ENCODE results near the gene UBALD2.
"Not testable (repeated sequence)": the region's sequence is repeated elsewhere in the genome, so short reads cannot be mapped to it uniquely, and the experiment has no call there.

UBALD2 gene

DNA sequence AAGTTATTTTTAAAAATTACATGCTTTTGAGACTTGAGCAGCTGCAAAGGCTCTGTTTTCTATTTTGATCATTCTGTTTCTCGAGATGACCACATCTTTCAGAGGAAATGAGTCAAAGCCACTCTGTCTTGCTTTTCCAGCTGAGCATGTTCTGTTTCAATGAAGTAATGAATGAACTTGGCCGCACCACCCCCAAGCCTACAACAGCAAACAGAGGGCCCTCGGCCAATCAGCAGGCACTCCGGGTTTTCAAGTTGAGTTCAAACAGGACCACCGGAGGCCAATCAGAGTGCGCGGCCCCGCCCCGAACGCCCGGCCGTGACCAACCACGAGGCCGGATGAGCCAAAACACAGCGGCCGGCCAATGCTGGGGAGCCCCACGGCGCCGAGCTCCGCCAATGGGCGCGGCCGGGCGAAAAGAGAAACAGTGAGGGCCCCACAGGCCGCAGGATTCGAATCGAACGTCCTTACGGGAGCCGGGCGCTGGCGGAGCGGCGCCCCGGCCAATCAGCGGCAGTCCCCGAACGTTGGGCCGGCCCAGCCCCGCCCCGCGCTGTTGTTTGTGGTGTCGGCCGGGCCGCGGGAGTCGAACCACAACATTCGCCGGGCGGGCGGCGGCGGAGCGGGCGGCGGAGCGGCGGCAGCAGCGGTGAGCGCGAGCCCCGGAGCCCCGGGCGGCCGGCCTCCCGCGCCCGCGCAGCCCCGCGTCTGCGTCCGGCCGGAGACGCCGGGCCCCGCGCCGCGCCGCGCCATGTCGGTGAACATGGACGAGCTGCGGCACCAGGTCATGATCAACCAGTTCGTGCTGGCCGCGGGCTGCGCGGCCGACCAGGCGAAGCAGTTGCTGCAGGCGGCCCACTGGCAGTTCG lies at the start of gene UBALD2:
Gene UBALD2 (plus strand): TSS at position 594 of the 869 bp plus-strand sequence. CDS start 158 bp downstream, at position 752.
- TF ChIP-seq, protein P1, sequence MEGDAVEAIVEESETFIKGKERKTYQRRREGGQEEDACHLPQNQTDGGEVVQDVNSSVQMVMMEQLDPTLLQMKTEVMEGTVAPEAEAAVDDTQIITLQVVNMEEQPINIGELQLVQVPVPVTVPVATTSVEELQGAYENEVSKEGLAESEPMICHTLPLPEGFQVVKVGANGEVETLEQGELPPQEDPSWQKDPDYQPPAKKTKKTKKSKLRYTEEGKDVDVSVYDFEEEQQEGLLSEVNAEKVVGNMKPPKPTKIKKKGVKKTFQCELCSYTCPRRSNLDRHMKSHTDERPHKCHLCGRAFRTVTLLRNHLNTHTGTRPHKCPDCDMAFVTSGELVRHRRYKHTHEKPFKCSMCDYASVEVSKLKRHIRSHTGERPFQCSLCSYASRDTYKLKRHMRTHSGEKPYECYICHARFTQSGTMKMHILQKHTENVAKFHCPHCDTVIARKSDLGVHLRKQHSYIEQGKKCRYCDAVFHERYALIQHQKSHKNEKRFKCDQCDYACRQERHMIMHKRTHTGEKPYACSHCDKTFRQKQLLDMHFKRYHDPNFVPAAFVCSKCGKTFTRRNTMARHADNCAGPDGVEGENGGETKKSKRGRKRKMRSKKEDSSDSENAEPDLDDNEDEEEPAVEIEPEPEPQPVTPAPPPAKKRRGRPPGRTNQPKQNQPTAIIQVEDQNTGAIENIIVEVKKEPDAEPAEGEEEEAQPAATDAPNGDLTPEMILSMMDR (IDR thresholded peaks at IDR 0.05; ENCODE audit: extremely low read depth, insufficient read depth, missing control alignments), result no peak
- DNase-seq (ENCODE audit: low spot score), result peak; percentile 98
- in situ Hi-C loops (cut with MboI; ENCODE audit: low pct_unique_long_range_greater_than_20kb, low sequenced_read_pairs, unreplicated experiment), result loop anchor here (5.0 kb wide), 1 partner anchor 78 kb away; no protein-coding TSS in a partner anchor

DNA sequence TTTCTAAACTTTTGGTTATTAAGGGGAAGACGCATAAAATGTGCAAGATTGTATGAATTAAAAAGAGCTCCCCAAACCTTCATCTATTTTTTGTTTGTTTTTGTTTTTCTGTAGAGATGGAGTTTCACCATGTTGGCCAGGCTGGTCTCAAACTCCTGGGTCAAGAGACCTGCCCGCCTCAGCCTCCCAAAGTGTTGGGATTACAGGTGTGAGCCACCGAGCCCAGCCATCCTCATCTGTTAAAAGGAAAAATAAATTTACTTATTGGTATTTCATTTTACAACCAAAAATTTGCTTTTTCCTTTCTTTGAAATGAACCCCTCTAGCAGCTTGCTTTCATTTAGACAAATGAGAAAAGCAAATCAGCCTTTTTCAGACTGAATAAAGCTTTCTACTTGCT lies 48.1 kb upstream of the UBALD2 start:
- no peak for DNase-seq (ENCODE audit: low spot score)
- TF ChIP-seq, protein P1 (IDR thresholded peaks at IDR 0.05; ENCODE audit: extremely low read depth, insufficient read depth, missing control alignments), result no peak
- in situ Hi-C loops (cut with MboI; ENCODE audit: low pct_unique_long_range_greater_than_20kb, low sequenced_read_pairs, unreplicated experiment), result no loop called here

DNA sequence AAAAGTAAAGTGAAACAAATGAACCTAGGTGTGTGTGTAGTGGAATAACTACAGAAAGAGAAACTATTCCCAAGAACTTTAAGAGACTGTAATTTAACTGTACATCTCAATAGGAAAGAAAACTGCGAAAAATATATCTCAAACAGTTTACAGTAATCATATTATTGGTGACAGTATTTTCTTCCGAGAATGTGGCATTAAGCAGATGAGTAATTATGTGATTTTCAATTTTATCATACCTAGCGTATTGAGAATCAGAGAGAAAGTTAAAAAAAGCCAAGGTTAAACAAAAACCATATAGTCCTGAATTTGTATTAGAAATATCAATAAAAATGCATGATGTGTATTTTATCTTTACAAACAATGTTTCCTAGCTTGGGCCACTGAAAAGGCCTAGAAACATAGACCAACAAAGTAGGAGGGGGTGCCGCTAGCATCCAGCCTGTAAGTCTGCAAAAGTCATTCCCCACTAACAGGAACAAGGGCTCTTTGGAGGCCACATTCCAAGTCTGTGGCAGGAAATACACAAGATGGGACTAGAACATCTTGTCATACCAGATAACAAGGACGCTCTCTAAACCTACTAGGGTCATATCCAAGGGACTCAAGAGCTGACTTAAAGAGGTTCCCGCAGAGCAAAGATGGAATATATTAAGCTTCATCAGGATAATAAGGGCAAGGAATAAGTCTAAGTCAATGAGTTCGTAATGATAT lies 45.3 kb upstream of the UBALD2 start:
- in situ Hi-C loops (cut with MboI; ENCODE audit: low pct_unique_long_range_greater_than_20kb, low sequenced_read_pairs, unreplicated experiment), result no loop called here
- TF ChIP-seq, protein P1 (IDR thresholded peaks at IDR 0.05; ENCODE audit: extremely low read depth, insufficient read depth, missing control alignments), result no peak
- no peak for DNase-seq (ENCODE audit: low spot score)

- DNase-seq (ENCODE audit: low spot score), result no peak
- TF ChIP-seq, protein P1 (IDR thresholded peaks at IDR 0.05; ENCODE audit: extremely low read depth, insufficient read depth, missing control alignments), result no peak
- in situ Hi-C loops (cut with MboI; ENCODE audit: low pct_unique_long_range_greater_than_20kb, low sequenced_read_pairs, unreplicated experiment), result no loop called here
These were observed 41.3 kb upstream of the UBALD2 start for GRCh38 chr17:76223802-76224201.

GRCh38 chr17:76225373-76226086 lies 39.6 kb upstream of the UBALD2 start:
- DNase-seq (ENCODE audit: low spot score); in situ Hi-C loops (cut with MboI; ENCODE audit: low pct_unique_long_range_greater_than_20kb, low sequenced_read_pairs, unreplicated experiment): not testable (repeated sequence)

- DNase-seq (ENCODE audit: low spot score); in situ Hi-C loops (cut with MboI; ENCODE audit: low pct_unique_long_range_greater_than_20kb, low sequenced_read_pairs, unreplicated experiment): not testable (repeated sequence)
These were observed 38.4 kb upstream of the UBALD2 start for GRCh38 chr17:76226749-76227148.

GRCh38 chr17:76232342-76232741 lies 32.8 kb upstream of the UBALD2 start:
- TF ChIP-seq, protein P1 (IDR thresholded peaks at IDR 0.05; ENCODE audit: extremely low read depth, insufficient read depth, missing control alignments), result no peak
- DNase-seq (ENCODE audit: low spot score), result no peak
- in situ Hi-C loops (cut with MboI; ENCODE audit: low pct_unique_long_range_greater_than_20kb, low sequenced_read_pairs, unreplicated experiment), result no loop called here
